GM12801 (cell line): ENCODE results near the gene NPBWR2.

Source experiments
- TF ChIP-seq, protein P1 (sequence below): IDR thresholded peaks from one replicate; pipeline ENCODE4 v1.5.1; 2011; ENCODE audit warnings: control low read depth; ENCODE audit not compliant: insufficient read length; ENCODE audit errors: extremely low read depth

NPBWR2 gene

DNA sequence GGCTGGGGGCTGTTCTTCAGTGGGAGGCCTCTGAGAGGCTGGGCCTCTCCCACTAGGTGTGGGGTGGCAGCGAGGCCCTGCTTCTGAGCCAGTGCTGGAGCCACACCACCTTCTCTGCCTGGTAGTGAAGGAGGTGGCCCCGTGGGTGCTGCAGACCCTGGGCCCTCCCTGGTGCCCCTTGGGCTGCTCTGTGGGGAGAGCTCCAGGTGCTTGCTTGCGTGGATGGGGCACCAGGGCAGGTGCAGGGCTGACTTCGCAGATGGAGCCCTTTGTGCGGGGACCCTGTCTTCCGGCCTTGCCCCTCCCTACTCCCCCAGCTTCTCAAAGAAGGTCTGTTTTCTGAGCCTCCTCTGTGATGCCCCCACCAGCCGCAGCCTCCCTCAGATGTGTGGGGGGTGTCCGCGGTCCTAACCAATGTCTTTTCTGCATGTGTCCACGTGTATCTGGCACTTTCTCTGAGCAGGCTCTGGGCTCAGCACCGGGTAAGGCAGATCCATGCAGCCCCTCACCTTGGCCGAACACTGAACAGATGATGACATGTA is 39.6 kb upstream of the NPBWR2 start:
- TF ChIP-seq, protein P1, sequence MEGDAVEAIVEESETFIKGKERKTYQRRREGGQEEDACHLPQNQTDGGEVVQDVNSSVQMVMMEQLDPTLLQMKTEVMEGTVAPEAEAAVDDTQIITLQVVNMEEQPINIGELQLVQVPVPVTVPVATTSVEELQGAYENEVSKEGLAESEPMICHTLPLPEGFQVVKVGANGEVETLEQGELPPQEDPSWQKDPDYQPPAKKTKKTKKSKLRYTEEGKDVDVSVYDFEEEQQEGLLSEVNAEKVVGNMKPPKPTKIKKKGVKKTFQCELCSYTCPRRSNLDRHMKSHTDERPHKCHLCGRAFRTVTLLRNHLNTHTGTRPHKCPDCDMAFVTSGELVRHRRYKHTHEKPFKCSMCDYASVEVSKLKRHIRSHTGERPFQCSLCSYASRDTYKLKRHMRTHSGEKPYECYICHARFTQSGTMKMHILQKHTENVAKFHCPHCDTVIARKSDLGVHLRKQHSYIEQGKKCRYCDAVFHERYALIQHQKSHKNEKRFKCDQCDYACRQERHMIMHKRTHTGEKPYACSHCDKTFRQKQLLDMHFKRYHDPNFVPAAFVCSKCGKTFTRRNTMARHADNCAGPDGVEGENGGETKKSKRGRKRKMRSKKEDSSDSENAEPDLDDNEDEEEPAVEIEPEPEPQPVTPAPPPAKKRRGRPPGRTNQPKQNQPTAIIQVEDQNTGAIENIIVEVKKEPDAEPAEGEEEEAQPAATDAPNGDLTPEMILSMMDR = no peak

DNA sequence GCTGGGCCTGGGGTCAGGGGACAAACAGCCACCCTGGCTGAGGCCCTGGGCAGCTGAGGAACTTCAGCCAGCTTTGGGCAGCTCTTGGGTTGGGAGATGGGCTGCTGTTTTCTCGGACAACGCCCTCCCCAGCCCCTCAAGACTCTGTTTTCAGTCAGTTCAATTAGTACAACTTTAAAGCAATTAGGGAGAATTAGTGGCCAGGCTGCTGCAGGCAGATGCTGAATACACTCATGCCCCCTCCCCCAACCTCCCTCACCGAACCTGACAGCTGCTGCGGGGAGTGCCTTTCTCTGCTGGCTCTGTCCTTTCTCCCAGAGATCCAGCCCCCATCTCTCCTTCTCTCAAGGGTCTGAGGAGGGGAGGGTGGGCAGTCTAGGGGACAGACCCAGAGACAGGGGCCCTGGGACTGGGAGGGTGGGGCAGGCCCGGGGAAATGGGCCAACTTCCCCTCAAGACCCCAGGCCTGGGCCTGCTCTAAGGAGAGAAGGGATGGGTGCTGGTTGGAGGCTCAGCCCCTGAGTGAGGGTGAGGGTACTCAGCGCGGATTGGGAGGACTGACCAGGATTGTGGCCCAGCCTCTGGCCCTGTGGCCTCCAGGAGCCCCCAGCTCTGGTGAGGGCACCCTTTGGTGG is 39.1 kb upstream of the NPBWR2 start:
- TF ChIP-seq, protein P1 = no peak

DNA sequence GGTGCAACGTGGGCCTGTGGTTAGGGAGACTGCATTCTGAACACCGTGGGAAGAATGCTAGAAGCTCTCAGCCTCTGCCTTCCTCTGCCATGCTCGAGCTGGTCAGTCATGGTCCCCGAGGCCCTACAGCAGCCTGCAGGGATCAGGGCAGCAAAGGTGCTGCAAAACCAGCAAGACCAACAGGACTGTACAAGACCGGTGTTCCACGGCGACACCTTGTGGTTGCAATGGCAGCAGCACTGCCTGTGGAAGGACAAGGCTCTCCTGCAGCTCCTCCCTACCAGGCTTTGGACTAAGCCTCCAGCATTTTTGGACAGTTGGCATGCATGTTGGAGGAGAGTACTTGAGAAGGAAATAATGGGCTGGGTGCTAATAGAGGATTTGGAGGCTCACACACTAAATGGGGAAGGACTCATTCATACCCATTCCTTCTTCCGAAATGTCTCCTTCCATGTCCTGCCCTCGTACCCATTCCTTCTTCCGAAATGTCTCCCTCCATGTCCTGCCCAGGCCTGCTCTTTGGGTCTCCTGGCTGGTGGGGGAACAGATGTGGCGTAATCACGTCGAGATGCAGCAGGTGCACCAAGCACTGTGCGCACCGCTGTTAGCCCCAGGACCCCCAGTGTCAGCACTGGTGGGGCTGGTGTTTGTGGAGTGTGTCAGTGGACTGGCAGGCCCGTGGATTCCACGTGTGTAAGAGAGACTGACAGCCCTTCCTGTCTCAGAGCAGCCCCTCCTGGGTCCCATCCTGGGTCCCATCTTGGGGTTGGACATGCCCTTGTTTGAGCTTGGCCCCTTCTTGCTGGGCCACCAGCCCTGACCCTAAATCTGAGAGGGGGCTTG is 38.3 kb upstream of the NPBWR2 start:
- TF ChIP-seq, protein P1 = no peak

DNA sequence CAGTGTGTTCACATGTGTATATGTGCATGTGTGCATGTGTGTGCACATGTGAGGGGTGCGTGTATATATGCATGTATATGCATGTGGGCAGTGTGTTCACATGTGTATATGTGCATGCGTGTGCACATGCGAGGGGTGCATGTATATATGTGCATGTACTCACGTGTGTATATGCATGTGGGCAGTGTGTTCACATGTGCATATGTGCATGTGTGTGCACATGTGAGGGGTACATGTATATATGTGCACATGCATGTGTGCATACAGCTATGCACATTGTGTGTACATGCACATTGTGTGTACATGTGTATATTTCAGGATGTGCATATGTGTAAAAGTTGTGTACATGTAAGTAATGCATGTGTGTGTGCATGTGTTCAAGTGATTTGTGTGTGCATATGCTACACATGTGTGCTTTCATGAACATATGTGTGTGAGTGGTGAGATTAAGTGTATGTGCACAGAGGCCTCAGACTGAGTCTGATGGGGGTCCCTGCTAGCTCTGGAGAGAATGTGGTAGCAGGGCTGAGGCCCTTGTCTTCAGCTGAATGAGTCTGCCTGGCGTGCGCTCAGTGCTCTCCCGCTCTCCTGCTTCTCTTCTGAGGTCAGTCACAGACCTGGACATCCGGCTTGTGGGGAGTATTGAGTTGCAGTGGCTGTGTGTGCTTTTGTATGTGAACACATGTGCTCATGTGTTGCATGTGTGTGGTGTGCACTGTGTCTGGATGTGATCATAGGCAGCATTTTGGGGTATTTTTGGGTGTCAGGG is 37.0 kb upstream of the NPBWR2 start:
- TF ChIP-seq, protein P1 = no peak

DNA sequence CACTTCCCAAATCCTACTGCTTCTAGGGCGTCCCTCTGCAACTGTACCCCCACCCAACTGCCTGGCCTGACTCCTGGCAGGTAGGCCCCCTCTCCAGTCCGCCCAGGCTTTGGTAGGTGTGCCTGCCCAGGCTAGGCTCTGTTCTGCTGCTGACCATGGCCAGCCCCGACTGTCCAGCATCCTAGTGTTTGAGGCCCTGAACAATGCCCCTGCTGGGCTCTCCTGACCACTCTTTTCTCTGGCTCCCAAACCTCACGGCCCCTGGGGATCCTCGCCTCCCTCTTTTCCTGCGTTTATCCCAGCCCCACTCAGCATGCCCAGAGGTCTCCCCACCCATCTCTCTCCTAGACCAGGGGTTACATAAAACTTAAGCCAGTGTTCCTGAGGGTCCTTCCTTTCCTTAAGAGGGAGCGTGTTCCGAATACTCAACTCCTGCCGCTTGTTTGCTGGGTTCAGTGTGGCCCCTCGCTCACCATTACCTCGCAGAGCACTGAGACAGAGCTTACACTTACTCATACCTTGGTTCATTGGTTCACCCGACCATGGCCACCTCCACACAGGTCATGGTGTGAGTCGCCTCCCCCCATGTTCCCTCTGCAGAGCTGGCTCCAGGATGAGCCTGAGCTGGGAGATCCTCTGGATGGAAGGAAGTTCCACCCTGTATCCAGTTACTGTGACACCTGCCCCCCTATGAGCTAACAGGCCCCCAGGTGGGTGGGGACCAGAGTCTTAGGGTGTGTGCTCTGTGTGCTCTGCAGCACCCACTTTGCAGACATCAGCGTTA is 35.8 kb upstream of the NPBWR2 start:
- TF ChIP-seq, protein P1 = no peak

DNA sequence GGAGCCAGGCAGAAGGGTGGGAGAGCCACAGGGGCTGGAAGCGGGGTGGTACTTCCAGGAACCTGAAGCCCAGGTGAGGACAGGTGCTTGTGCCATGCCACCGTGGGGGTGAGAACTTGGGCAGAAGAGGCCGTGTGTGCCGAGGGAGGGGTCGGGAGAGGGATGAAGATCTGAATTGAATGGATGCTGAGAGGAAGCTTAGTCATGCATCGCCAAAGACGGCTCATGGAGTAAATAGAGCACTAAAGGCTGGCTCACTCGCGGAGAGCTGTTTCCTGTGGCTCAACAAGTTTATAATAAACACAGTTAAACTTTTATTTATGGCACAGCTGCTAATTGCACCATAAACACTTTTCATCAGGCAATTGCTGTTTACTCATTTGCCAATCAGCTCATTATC is 35.2 kb upstream of the NPBWR2 start:
- TF ChIP-seq, protein P1 = no peak
